Mononuclear cell (primary cell): Measurements from ENCODE around the gene CDC45. TPM values are rescaled to one million over a fixed set of nuclear protein-coding genes. Genes with fewer than 3 reads are reported as not detected.

Experiments used
- H3K27me3 ChIP-seq: 2 replicates; pipeline ENCODE4 v1.6.0; 2011; ENCODE audit warnings: low read length, control low read depth; ENCODE audit not compliant: insufficient read depth
- H3K4me1 ChIP-seq: 2 replicates; pipeline ENCODE4 v1.5.1; 2011; ENCODE audit warnings: mild to moderate bottlenecking, low read length, control low read depth; ENCODE audit not compliant: insufficient read depth
- H3K4me3 ChIP-seq: 2 replicates; pipeline ENCODE4 v1.5.1; 2011; ENCODE audit warnings: mild to moderate bottlenecking, low read length, moderate library complexity
- H3K9me3 ChIP-seq: 2 replicates; pipeline ENCODE4 v1.5.1; 2011; ENCODE audit warnings: low read depth, mild to moderate bottlenecking, control low read depth, low read length
- total RNA-seq: library from RNA; depleted of rRNA; stranded (reverse); fragments of >200 nt; gene quantifications from one replicate; pipeline ENCODE4 v1.2.3, GENCODE V29; 2012

CDC45 gene
- total RNA-seq, 1 donor, result 0.42 TPM

GRCh38 chr22:19505735-19506126, 26.0 kb downstream of the CDC45 start:
- Histone ChIP-seq H3K27me3 (no peaks in the 10 kb centered on the region), H3K4me1 (peaks cover 6% of the 10 kb centered on the region), H3K4me3 (no peak overlapping the region), H3K9me3 (no peaks in the 10 kb centered on the region)

- H3K27me3 ChIP-seq, result no peaks in the 10 kb centered on the region
- no peak overlapping the region for H3K4me3 ChIP-seq
- H3K9me3 ChIP-seq, result no peaks in the 10 kb centered on the region
- peaks cover 6% of the 10 kb centered on the region for H3K4me1 ChIP-seq
Measured at GRCh38 chr22:19506212-19506611, 26.5 kb downstream of the CDC45 start.

- H3K4me1 ChIP-seq, result peaks cover 6% of the 10 kb centered on the region
- H3K9me3 ChIP-seq, result no peaks in the 10 kb centered on the region
- H3K4me3 ChIP-seq, result no peak overlapping the region
Measured at GRCh38 chr22:19507534-19507861, 27.8 kb downstream of the CDC45 start.

GRCh38 chr22:19508024-19508776, 28.5 kb downstream of the CDC45 start:
- H3K4me3 ChIP-seq, result no peak overlapping the region
- H3K27me3 ChIP-seq, result no peaks in the 10 kb centered on the region
- H3K4me1 ChIP-seq, result peaks cover 6% of the 10 kb centered on the region
- H3K9me3 ChIP-seq, result no peaks in the 10 kb centered on the region

More at GRCh38 chr22:19507534-19507861, 27.8 kb downstream of the CDC45 start:
- H3K27me3 ChIP-seq, result no peaks in the 10 kb centered on the region

GRCh38 chr22:19509191-19509590, 29.5 kb downstream of the CDC45 start:
- no peaks in the 10 kb centered on the region for H3K27me3 ChIP-seq
- H3K4me3 ChIP-seq, result no peak overlapping the region
- peaks cover 6% of the 10 kb centered on the region for H3K4me1 ChIP-seq
- H3K9me3 ChIP-seq, result no peaks in the 10 kb centered on the region

- Histone ChIP-seq H3K27me3 (no peaks in the 10 kb centered on the region), H3K9me3 (no peaks in the 10 kb centered on the region), H3K4me3 (no peak overlapping the region), H3K4me1 (peaks cover 5% of the 10 kb centered on the region)
Measured at GRCh38 chr22:19509923-19510322, 30.2 kb downstream of the CDC45 start.

GRCh38 chr22:19510919-19511341, 31.2 kb downstream of the CDC45 start:
- Histone ChIP-seq H3K4me3 (no peak overlapping the region), H3K27me3 (no peaks in the 10 kb centered on the region), H3K4me1 (no peaks in the 10 kb centered on the region), H3K9me3 (no peaks in the 10 kb centered on the region)

- Histone ChIP-seq H3K9me3 (no peaks in the 10 kb centered on the region), H3K4me1 (no peaks in the 10 kb centered on the region), H3K4me3 (no peak overlapping the region), H3K27me3 (no peaks in the 10 kb centered on the region)
Measured at GRCh38 chr22:19513823-19514222, 34.1 kb downstream of the CDC45 start.

GRCh38 chr22:19514831-19515565, 35.3 kb downstream of the CDC45 start:
- no peak overlapping the region for H3K4me3 ChIP-seq
- H3K9me3 ChIP-seq, result no peaks in the 10 kb centered on the region
- no peaks in the 10 kb centered on the region for H3K4me1 ChIP-seq
- H3K27me3 ChIP-seq, result no peaks in the 10 kb centered on the region

- H3K4me3 ChIP-seq, result no peak overlapping the region
- H3K4me1 ChIP-seq, result no peaks in the 10 kb centered on the region
- no peaks in the 10 kb centered on the region for H3K27me3 ChIP-seq
- no peaks in the 10 kb centered on the region for H3K9me3 ChIP-seq
Measured at GRCh38 chr22:19515654-19516377, 36.1 kb downstream of the CDC45 start.

- no peak overlapping the region for H3K4me3 ChIP-seq
- H3K4me1 ChIP-seq, result no peaks in the 10 kb centered on the region
- no peaks in the 10 kb centered on the region for H3K27me3 ChIP-seq
- H3K9me3 ChIP-seq, result no peaks in the 10 kb centered on the region
Measured at GRCh38 chr22:19516378-19517170, 36.9 kb downstream of the CDC45 start.

- Histone ChIP-seq H3K27me3 (no peaks in the 10 kb centered on the region), H3K4me3 (no peak overlapping the region), H3K9me3 (no peaks in the 10 kb centered on the region), H3K4me1 (no peaks in the 10 kb centered on the region)
Measured at GRCh38 chr22:19517171-19517500, 37.4 kb downstream of the CDC45 start.

- no peaks in the 10 kb centered on the region for H3K9me3 ChIP-seq
- H3K4me3 ChIP-seq, result no peak overlapping the region
- no peaks in the 10 kb centered on the region for H3K4me1 ChIP-seq
- H3K27me3 ChIP-seq, result peaks cover 2% of the 10 kb centered on the region
Measured at GRCh38 chr22:19517919-19518611, 38.3 kb downstream of the CDC45 start.

GRCh38 chr22:19518635-19519034, 38.9 kb downstream of the CDC45 start:
- Histone ChIP-seq H3K27me3 (peaks cover 7% of the 10 kb centered on the region), H3K9me3 (no peaks in the 10 kb centered on the region), H3K4me3 (no peak overlapping the region), H3K4me1 (no peaks in the 10 kb centered on the region)
